ENCODE results near the gene PCYT2.

DNA sequence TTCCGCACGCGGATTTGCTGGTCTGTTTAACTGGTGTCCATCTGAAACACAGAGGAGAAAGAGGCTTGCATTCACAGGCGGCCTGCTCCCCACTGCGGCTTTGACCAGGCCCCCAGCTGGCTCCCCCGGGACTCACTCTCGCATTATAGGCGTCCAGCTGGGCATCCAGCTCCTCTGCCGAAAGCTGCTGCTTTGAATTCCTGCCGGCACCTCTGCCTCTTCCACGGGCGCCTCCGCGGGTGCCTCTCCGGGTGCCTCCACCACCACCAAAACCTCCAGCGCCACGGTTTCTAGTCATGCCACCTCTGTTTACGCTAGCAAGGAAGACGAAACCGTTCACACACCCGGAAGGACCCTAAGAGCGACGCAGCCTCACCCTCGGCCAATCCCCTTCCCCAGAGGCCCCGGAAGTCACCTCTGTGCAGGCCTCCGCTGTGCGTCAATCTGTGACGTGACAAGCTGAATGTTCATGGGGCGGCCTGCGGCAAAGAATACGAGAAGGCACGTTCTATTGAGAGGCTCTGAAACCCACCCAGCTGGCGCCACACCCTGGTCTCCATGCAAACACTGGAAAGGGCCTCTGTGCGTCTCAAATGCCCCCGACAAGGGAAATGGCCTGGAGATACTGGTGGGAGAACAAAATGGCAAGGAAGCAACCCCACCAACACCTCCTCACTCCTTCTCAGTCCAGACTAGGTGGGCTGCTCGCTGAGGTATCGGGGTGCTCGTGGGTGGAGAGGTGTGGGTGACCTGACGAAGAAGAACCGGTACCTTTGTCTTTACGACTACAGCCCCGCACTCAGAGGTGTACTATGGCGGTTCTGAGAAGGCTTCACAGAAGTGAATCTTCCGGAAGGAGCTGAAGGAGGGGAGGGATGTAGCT lies 22.9 kb downstream of the PCYT2 start:
- no peak for TF ChIP-seq POLR2A (IDR thresholded peaks at IDR 0.05; ENCODE audit: low read depth, low read length)
- TF ChIP-seq POLR2AphosphoS5 (IDR thresholded peaks at IDR 0.05; ENCODE audit: low read depth, low read length): no peak
- TF ChIP-seq PAX5 (IDR thresholded peaks at IDR 0.05; ENCODE audit: insufficient read depth, low read length, severe bottlenecking): no peak

Measured in GM12891 (cell line).